AG04450 (cell line): ENCODE data around the gene JAK1. TPM values are rescaled to one million over a fixed set of nuclear protein-coding genes. Genes with fewer than 3 reads are reported as not detected.

Experiments
- CTCF ChIA-PET: fragments of 300-600, 350-600 bp; formaldehyde crosslinking; extraction: SDS; loops from one replicate; lab custom pipeline; 2022; ENCODE audit warnings: antibody characterized with exemption, inconsistent platforms; lab: Charles Lee
- POLR2A ChIA-PET: fragments of 350-600 bp; formaldehyde crosslinking; extraction: SDS; loops from one replicate; lab custom pipeline; 2021; ENCODE audit warnings: antibody characterized with exemption, inconsistent platforms; lab: Yijun Ruan, JAX
- DNase-seq: peaks from one replicate; pipeline ENCODE4 v3.0.0-alpha.2; 2011; ENCODE audit warnings: low read depth, low spot score
- H3K27ac ChIP-seq: one replicate; pipeline ENCODE4 v1.5.1; 2012; ENCODE audit warnings: low read depth, low read length, control low read depth
- H3K27me3 ChIP-seq: one replicate; pipeline ENCODE4 v1.6.0; 2012; ENCODE audit warnings: low read length; ENCODE audit not compliant: control insufficient read depth, insufficient read depth
- H3K4me3 ChIP-seq: 2 replicates; pipeline ENCODE4 v1.5.1; 2011; ENCODE audit warnings: mild to moderate bottlenecking, low read depth, low read length, control low read depth
- H3K9me3 ChIP-seq: 2 replicates; pipeline ENCODE4 v1.5.1; 2012; ENCODE audit warnings: low read length; ENCODE audit not compliant: control insufficient read depth, insufficient read depth
- CTCF ChIP-seq: IDR thresholded peaks from 2 replicates; pipeline ENCODE4 v1.5.1; 2011; ENCODE audit warnings: low read depth, low read length, control low read depth, inconsistent platforms
- polyA plus RNA-seq: library from polyadenylated mRNA; depleted of rRNA; stranded (reverse); fragments of >200 nt; gene quantifications from 2 replicates; pipeline ENCODE4 v1.2.3, GENCODE V29; 2011

Gene JAK1
- polyA plus RNA-seq, 1 experiment = 141 TPM

- no peak overlapping the region for H3K27ac ChIP-seq
- no peak overlapping the region for H3K4me3 ChIP-seq
- CTCF ChIA-PET = no interaction called here
- H3K9me3 ChIP-seq = no peaks in the 10 kb centered on the region
- POLR2A ChIA-PET = no interaction called here
- no peak for TF ChIP-seq CTCF
- no peaks in the 10 kb centered on the region for H3K27me3 ChIP-seq
- DNase-seq = no peak
These were observed 21.4 kb downstream of the JAK1 start for GRCh38 chr1:64944913-64945312.

- ChIA-PET POLR2A (no interaction called here), CTCF (no interaction called here)
- no peak overlapping the region for H3K4me3 ChIP-seq
- no peak for TF ChIP-seq CTCF
- H3K27ac ChIP-seq = no peak overlapping the region
- H3K27me3 ChIP-seq = no peaks in the 10 kb centered on the region
- no peaks in the 10 kb centered on the region for H3K9me3 ChIP-seq
- DNase-seq = no peak
These were observed 23.7 kb downstream of the JAK1 start for GRCh38 chr1:64942675-64943074.

- DNase-seq = no peak
- CTCF ChIA-PET = no interaction called here
- no peaks in the 10 kb centered on the region for H3K9me3 ChIP-seq
- POLR2A ChIA-PET = no interaction called here
- H3K27ac ChIP-seq = no peak overlapping the region
- H3K27me3 ChIP-seq = no peaks in the 10 kb centered on the region
- no peak overlapping the region for H3K4me3 ChIP-seq
- TF ChIP-seq CTCF = no peak
These were observed 24.2 kb downstream of the JAK1 start for GRCh38 chr1:64942118-64942517.

- no peak for DNase-seq
- no peak for TF ChIP-seq CTCF
- no peaks in the 10 kb centered on the region for H3K9me3 ChIP-seq
- no peak overlapping the region for H3K4me3 ChIP-seq
- no peaks in the 10 kb centered on the region for H3K27me3 ChIP-seq
- ChIA-PET POLR2A (no interaction called here), CTCF (no interaction called here)
- H3K27ac ChIP-seq = no peak overlapping the region
These were observed 24.8 kb downstream of the JAK1 start for GRCh38 chr1:64941461-64942117.

GRCh38 chr1:64940025-64940424 is 26.3 kb downstream of the JAK1 start:
- Histone ChIP-seq H3K4me3 (no peak overlapping the region), H3K27ac (no peak overlapping the region), H3K9me3 (no peaks in the 10 kb centered on the region), H3K27me3 (no peaks in the 10 kb centered on the region)
- ChIA-PET CTCF (interaction anchor here (0.7 to 1.1 kb wide), 2 partner anchors 265 to 1633 kb away, joined by 3 read pairs; no protein-coding TSS in a partner anchor), POLR2A (no interaction called here)
- TF ChIP-seq CTCF = no peak
- no peak for DNase-seq
